ENCODE measurements around the gene DENND2A.

GRCh38 chr7:140689199-140690152, 48.9 kb upstream of the DENND2A start:
- no peak for TF ChIP-seq CEBPB (IDR thresholded peaks at IDR 0.05; ENCODE audit: borderline replicate concordance in 1 of 2, low read depth in 2 of 2, low read length in 2 of 2)
- TF ChIP-seq ESRRA (IDR thresholded peaks at IDR 0.05; ENCODE audit: low read length): no peak
- no peak for TF ChIP-seq NFXL1 (IDR thresholded peaks at IDR 0.05; ENCODE audit: borderline replicate concordance)
- no peak for TF ChIP-seq MAX (IDR thresholded peaks at IDR 0.05; ENCODE audit: low read depth, low read length)
- no peak for TF ChIP-seq FOXK2 (IDR thresholded peaks at IDR 0.05)
- TF ChIP-seq ATF3 (IDR thresholded peaks at IDR 0.05; ENCODE audit: borderline replicate concordance, extremely low read depth, low read depth, low read length): no peak
- no peak for TF ChIP-seq CTCF (IDR thresholded peaks at IDR 0.05 in 2 of 3, conservative IDR thresholded peaks at IDR 0.05 in 1 of 3; ENCODE audit: control insufficient read depth in 2 of 3, extremely low read depth in 1 of 3, insufficient read depth in 1 of 3, low read depth in 3 of 3, low read length in 3 of 3)
- no peak for TF ChIP-seq RFX5 (IDR thresholded peaks at IDR 0.05; ENCODE audit: low read depth, low read length)
- TF ChIP-seq MYC (IDR thresholded peaks at IDR 0.05; ENCODE audit: insufficient read depth, insufficient read length, insufficient replicate concordance, low read length, severe bottlenecking): no peak
- no peak for TF ChIP-seq NFYB (IDR thresholded peaks at IDR 0.05; ENCODE audit: insufficient read depth, low read depth, low read length)
- TF ChIP-seq TCF12 (IDR thresholded peaks at IDR 0.05; ENCODE audit: low read depth, low read length): no peak
- TF ChIP-seq ATF2 (IDR thresholded peaks at IDR 0.05; ENCODE audit: low read length): no peak

Data from GM12878 (cell line).